Glutamatergic neuron (in vitro differentiated cells): ENCODE data around the gene AMOTL1. TPM values are rescaled to one million over a fixed set of nuclear protein-coding genes. Genes with fewer than 3 reads are reported as not detected.

ENCODE experiments used
- DNase-seq: peaks from one replicate; pipeline ENCODE4 v3.0.0; 2022
- H3K27ac Mint-ChIP-seq: one replicate; pipeline ENCODE4 v1.8.0; 2020; ENCODE audit warnings: mild to moderate bottlenecking, mixed read lengths, inconsistent platforms; ENCODE audit not compliant: unreplicated experiment
- H3K27me3 Mint-ChIP-seq: one replicate; pipeline ENCODE4 v1.8.0; 2020; ENCODE audit warnings: mild to moderate bottlenecking, moderate library complexity, mixed read lengths, inconsistent platforms; ENCODE audit not compliant: unreplicated experiment
- H3K36me3 Mint-ChIP-seq: one replicate; pipeline ENCODE4 v1.8.0; 2020; ENCODE audit warnings: mild to moderate bottlenecking, mixed read lengths, inconsistent platforms; ENCODE audit not compliant: unreplicated experiment
- H3K4me1 Mint-ChIP-seq: one replicate; pipeline ENCODE4 v1.8.0; 2020; ENCODE audit warnings: mild to moderate bottlenecking, low read depth, mixed read lengths, inconsistent platforms; ENCODE audit not compliant: unreplicated experiment
- H3K4me3 Mint-ChIP-seq: one replicate; pipeline ENCODE4 v1.8.0; 2020; ENCODE audit warnings: mild to moderate bottlenecking, mixed read lengths, inconsistent platforms; ENCODE audit not compliant: unreplicated experiment
- H3K9me3 Mint-ChIP-seq: one replicate; pipeline ENCODE4 v1.8.0; 2020; ENCODE audit warnings: mild to moderate bottlenecking, moderate library complexity, mixed read lengths, inconsistent platforms; ENCODE audit not compliant: unreplicated experiment
- total RNA-seq: library from RNA; stranded (reverse); fragmentation: NEBNext Ultra II Directional; extraction: Animal tissue kit (Norgen Biotek cat#: 25700); gene quantifications from one replicate; pipeline ENCODE4 v1.2.1, GENCODE V29; 2021; ENCODE audit not compliant: unreplicated experiment
- TF ChIP-seq, protein P1 (sequence below): fragments of 200-600 bp; sonication (generic); IDR thresholded peaks from one replicate; pipeline ENCODE4 v1.5.0; 2021; ENCODE audit not compliant: partially characterized antibody, unreplicated experiment

The AMOTL1 gene
- total RNA-seq, 1 donor from 2014 or later: 27.6 TPM

- TF ChIP-seq, protein P1, sequence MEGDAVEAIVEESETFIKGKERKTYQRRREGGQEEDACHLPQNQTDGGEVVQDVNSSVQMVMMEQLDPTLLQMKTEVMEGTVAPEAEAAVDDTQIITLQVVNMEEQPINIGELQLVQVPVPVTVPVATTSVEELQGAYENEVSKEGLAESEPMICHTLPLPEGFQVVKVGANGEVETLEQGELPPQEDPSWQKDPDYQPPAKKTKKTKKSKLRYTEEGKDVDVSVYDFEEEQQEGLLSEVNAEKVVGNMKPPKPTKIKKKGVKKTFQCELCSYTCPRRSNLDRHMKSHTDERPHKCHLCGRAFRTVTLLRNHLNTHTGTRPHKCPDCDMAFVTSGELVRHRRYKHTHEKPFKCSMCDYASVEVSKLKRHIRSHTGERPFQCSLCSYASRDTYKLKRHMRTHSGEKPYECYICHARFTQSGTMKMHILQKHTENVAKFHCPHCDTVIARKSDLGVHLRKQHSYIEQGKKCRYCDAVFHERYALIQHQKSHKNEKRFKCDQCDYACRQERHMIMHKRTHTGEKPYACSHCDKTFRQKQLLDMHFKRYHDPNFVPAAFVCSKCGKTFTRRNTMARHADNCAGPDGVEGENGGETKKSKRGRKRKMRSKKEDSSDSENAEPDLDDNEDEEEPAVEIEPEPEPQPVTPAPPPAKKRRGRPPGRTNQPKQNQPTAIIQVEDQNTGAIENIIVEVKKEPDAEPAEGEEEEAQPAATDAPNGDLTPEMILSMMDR: no peak
- H3K4me1 Mint-ChIP-seq: no peaks in the 10 kb centered on the region
- no peaks in the 10 kb centered on the region for H3K27me3 Mint-ChIP-seq
- no peaks in the 10 kb centered on the region for H3K36me3 Mint-ChIP-seq
- H3K9me3 Mint-ChIP-seq: no peaks in the 10 kb centered on the region
- H3K27ac Mint-ChIP-seq: no peak overlapping the region
- DNase-seq: no peak
- H3K4me3 Mint-ChIP-seq: no peak overlapping the region
Observed at GRCh38 chr11:94760296-94760695, 7.9 kb upstream of the AMOTL1 start.

- Mint-ChIP-seq H3K27me3 (no peaks in the 10 kb centered on the region), H3K27ac (no peak overlapping the region), H3K4me1 (no peaks in the 10 kb centered on the region), H3K36me3 (no peaks in the 10 kb centered on the region), H3K4me3 (no peak overlapping the region), H3K9me3 (no peaks in the 10 kb centered on the region)
- no peak for DNase-seq
- TF ChIP-seq, protein P1: peak; percentile 14
Observed at GRCh38 chr11:94762208-94762607, 5.9 kb upstream of the AMOTL1 start.

DNA sequence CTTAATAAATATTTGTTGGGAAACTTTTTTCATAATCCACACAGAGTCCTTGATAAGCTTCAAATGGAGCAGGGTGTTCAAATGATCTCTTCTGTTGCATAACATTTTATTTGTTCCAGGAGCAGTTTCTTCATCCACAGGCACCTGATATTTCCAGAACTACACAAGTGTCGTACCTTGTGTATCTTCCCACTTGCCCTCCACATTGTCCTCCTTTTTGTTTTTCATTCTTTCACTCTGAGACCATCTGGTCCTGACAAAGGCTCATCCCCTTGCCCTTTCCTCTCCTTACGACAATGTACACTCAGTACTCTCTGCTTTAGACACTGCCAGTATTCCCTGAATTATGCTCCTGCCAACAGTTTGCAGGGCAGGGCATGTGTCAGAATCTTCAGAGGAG lies 5.2 kb upstream of the AMOTL1 start:
- Mint-ChIP-seq H3K27ac (no peak overlapping the region), H3K36me3 (no peaks in the 10 kb centered on the region), H3K9me3 (peaks cover 4% of the 10 kb centered on the region), H3K27me3 (peaks cover 3% of the 10 kb centered on the region), H3K4me3 (no peak overlapping the region), H3K4me1 (no peaks in the 10 kb centered on the region)
- no peak for DNase-seq
- TF ChIP-seq, protein P1: no peak

GRCh38 chr11:94766713-94767206 lies 1.4 kb upstream of the AMOTL1 start:
- no peak for DNase-seq
- H3K27me3 Mint-ChIP-seq: peaks cover 6% of the 10 kb centered on the region
- H3K4me3 Mint-ChIP-seq: no peak overlapping the region
- H3K27ac Mint-ChIP-seq: no peak overlapping the region
- peaks cover 12% of the 10 kb centered on the region for H3K4me1 Mint-ChIP-seq
- no peaks in the 10 kb centered on the region for H3K36me3 Mint-ChIP-seq
- TF ChIP-seq, protein P1: no peak
- H3K9me3 Mint-ChIP-seq: peaks cover 6% of the 10 kb centered on the region

- Mint-ChIP-seq H3K36me3 (no peaks in the 10 kb centered on the region), H3K4me3 (peak overlapping the region; percentile 82), H3K9me3 (peaks cover 6% of the 10 kb centered on the region), H3K27me3 (peaks cover 6% of the 10 kb centered on the region), H3K27ac (no peak overlapping the region), H3K4me1 (peaks cover 12% of the 10 kb centered on the region)
- TF ChIP-seq, protein P1: no peak
- no peak for DNase-seq
Observed at GRCh38 chr11:94767291-94767690, 865 bp upstream of the AMOTL1 start.
